Measurements from ENCODE around the gene GPSM3.

Gene GPSM3

GRCh38 chr6:32192608-32193039 is at the start of gene GPSM3:
GPSM3 (minus strand) TSS chr6:32192643; CDS start chr6:32192513, 130 bp downstream.
- H3K9me3 ChIP-seq, result no peaks in the 10 kb centered on the region
- peaks cover 59 to 69% of the 10 kb centered on the region in 2 experiments for H3K4me1 ChIP-seq (ENCODE audit: control insufficient read depth in 1 of 2, insufficient read depth in 1 of 2, low read depth in 1 of 2, low read length in 1 of 2)
- TF ChIP-seq CTCF (IDR thresholded peaks at IDR 0.05), result peak; percentile 12
- H3K27me3 ChIP-seq, result no peaks in the 10 kb centered on the region
- peaks cover 17% of the 10 kb centered on the region for H3K36me3 ChIP-seq
- peak within 1 kb of the TSS; percentile 81 to 97 for H3K4me3 ChIP-seq (ENCODE audit: low read depth in 1 of 2, low read length in 1 of 2)
- peak within 1 kb of the TSS; percentile 95 for H3K27ac ChIP-seq

DNA sequence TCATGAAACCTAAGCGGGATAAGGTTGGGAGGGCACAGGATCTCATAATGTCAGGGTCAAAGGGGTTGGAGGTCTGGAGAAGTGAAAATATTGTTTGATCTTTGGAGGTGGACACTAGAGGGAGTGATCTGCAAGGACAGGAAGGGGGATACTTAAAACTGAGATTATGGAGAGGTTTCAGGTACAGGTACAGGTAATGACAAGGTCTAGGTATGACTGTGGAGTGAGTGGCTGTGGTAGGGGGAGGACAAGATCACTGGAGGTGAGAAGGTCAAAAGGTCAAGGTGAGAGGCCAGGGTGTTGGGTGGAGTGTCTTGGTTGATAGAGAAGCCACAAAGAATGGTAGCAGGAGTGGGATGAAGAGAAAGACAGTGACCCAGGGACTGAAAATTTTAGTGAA is 48.2 kb upstream of the GPSM3 start:
- Histone ChIP-seq H3K27me3 (peaks cover 10% of the 10 kb centered on the region), H3K4me3 (ENCODE audit: low read depth in 1 of 2, low read length in 1 of 2) (no peak overlapping the region), H3K27ac (no peak overlapping the region), H3K4me1 (ENCODE audit: control insufficient read depth in 1 of 2, insufficient read depth in 1 of 2, low read depth in 1 of 2, low read length in 1 of 2) (peaks cover 0 to 6% of the 10 kb centered on the region in 2 experiments), H3K36me3 (no peaks in the 10 kb centered on the region), H3K9me3 (no peaks in the 10 kb centered on the region)
- no peak for TF ChIP-seq CTCF (IDR thresholded peaks at IDR 0.05)

DNA sequence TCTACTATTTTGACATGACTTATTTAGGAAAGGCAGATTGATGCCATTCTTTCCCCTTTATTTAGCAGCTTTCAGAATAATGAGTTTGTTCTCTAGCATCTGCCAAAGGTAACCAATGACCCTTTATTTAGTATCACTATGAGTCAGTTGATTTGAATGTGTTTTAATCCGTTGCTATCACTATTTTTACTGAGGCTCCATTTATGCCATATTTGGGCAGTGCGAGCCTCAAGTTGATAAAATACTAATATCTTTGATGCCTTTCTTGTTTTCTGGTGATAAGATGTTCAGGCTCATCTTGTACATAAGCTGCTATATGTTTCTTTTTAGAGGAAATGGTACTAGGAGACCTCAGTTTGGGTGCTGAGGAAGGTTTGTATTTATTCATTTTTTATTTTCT is 47.0 kb upstream of the GPSM3 start:
- Histone ChIP-seq H3K4me3 (ENCODE audit: low read depth in 1 of 2, low read length in 1 of 2) (no peak overlapping the region), H3K4me1 (ENCODE audit: control insufficient read depth in 1 of 2, insufficient read depth in 1 of 2, low read depth in 1 of 2, low read length in 1 of 2) (no peaks in the 10 kb centered on the region), H3K27me3 (peaks cover 10% of the 10 kb centered on the region), H3K9me3 (no peaks in the 10 kb centered on the region), H3K27ac (no peak overlapping the region), H3K36me3 (no peaks in the 10 kb centered on the region)
- TF ChIP-seq CTCF (IDR thresholded peaks at IDR 0.05), result no peak

DNA sequence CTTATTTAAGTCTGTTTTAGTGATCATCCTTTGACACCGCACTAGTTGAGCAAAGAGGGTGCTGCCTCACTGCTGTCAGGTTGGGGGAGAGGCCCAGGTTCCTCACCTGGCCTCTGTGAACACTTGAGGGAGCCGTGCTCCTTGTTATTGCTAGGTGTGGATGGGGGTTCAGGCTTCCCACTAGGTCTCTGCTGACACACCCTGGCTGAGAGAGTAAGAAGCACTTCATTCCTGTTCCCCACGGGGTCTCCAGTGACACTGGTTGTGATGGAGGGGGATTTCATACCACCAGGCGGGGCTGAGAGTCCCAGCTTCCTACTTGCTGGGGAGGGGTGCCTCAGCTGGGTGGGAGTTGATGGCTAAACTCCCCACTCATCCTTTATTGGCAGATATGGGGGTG is 42.5 kb upstream of the GPSM3 start:
- H3K9me3 ChIP-seq, result no peaks in the 10 kb centered on the region
- no peaks in the 10 kb centered on the region for H3K4me1 ChIP-seq (ENCODE audit: control insufficient read depth in 1 of 2, insufficient read depth in 1 of 2, low read depth in 1 of 2, low read length in 1 of 2)
- no peaks in the 10 kb centered on the region for H3K27me3 ChIP-seq
- no peaks in the 10 kb centered on the region for H3K36me3 ChIP-seq
- no peak overlapping the region for H3K4me3 ChIP-seq (ENCODE audit: low read depth in 1 of 2, low read length in 1 of 2)
- no peak for TF ChIP-seq CTCF (IDR thresholded peaks at IDR 0.05)
- no peak overlapping the region for H3K27ac ChIP-seq

DNA sequence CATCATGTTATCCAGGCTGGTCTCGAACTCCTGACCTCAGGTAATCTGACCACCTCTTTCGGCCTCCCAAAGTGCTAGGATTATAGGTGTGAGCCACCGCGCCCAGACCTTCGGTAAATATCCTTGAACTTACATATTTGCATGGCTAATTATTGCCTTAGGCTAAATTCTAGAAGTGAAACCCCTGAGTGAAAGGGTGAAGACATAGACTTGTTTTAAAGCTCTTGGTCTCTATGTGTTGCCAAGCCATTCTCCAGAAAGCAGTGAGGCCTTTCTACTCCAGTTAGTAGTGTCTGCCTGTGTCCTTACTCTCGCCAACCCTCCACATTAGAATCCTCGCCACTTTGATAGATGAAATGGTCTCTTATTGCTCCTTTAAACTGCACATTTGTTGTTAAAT is 34.0 kb upstream of the GPSM3 start:
- Histone ChIP-seq H3K4me1 (ENCODE audit: control insufficient read depth in 1 of 2, insufficient read depth in 1 of 2, low read depth in 1 of 2, low read length in 1 of 2) (no peaks in the 10 kb centered on the region), H3K27me3 (no peaks in the 10 kb centered on the region), H3K27ac (no peak overlapping the region), H3K36me3 (no peaks in the 10 kb centered on the region), H3K9me3 (no peaks in the 10 kb centered on the region), H3K4me3 (ENCODE audit: low read depth in 1 of 2, low read length in 1 of 2) (no peak overlapping the region)
- TF ChIP-seq CTCF (IDR thresholded peaks at IDR 0.05), result no peak

- no peaks in the 10 kb centered on the region for H3K9me3 ChIP-seq
- H3K27ac ChIP-seq, result no peak overlapping the region
- no peak for TF ChIP-seq CTCF (IDR thresholded peaks at IDR 0.05)
- no peak overlapping the region for H3K4me3 ChIP-seq (ENCODE audit: low read depth in 1 of 2, low read length in 1 of 2)
- no peaks in the 10 kb centered on the region for H3K27me3 ChIP-seq
- no peaks in the 10 kb centered on the region for H3K4me1 ChIP-seq (ENCODE audit: control insufficient read depth in 1 of 2, insufficient read depth in 1 of 2, low read depth in 1 of 2, low read length in 1 of 2)
- no peaks in the 10 kb centered on the region for H3K36me3 ChIP-seq
Observed at GRCh38 chr6:32224696-32225095, 32.3 kb upstream of the GPSM3 start.

Data from neutrophil (primary cell).